NCI-H82 treated with DMSO at 0.1 percent for 48 hours (cell line): ENCODE results near the gene SF3B5.
"Not testable (repeated sequence)": the region's sequence is repeated elsewhere in the genome, so short reads cannot be mapped to it uniquely, and the experiment has no call there.

Source experiments
- DNase-seq: peaks from one replicate; lab custom pipeline; 2025; ENCODE audit not compliant: unreplicated experiment; lab: John Stamatoyannopoulos, UW

SF3B5 gene

GRCh38 chr6:144064402-144065212 is 30.8 kb downstream of the SF3B5 start:
- peak; percentile 89 for DNase-seq

- peak; percentile 40 for DNase-seq
These were observed 31.5 kb downstream of the SF3B5 start for GRCh38 chr6:144063744-144064401.

GRCh38 chr6:144063246-144063743 is 32.1 kb downstream of the SF3B5 start:
- no peak for DNase-seq

GRCh38 chr6:144062786-144063185 is 32.6 kb downstream of the SF3B5 start:
- no peak for DNase-seq

- no peak for DNase-seq
These were observed 36.2 kb downstream of the SF3B5 start for GRCh38 chr6:144059139-144059538.

GRCh38 chr6:144055121-144055931 is 40.0 kb downstream of the SF3B5 start:
- DNase-seq: no peak

- DNase-seq: no peak
These were observed 41.8 kb downstream of the SF3B5 start for GRCh38 chr6:144053601-144054000.

GRCh38 chr6:144052488-144052887 is 42.9 kb downstream of the SF3B5 start:
- no peak for DNase-seq

GRCh38 chr6:144049386-144049785 is 46.0 kb downstream of the SF3B5 start:
- DNase-seq: no peak

- no peak for DNase-seq
These were observed 47.7 kb downstream of the SF3B5 start for GRCh38 chr6:144047688-144048087.

GRCh38 chr6:144046672-144047071 is 48.7 kb downstream of the SF3B5 start:
- not testable (repeated sequence) for DNase-seq

- DNase-seq: not testable (repeated sequence)
These were observed 50.4 kb downstream of the SF3B5 start for GRCh38 chr6:144044989-144045388.
